ENCODE results near the gene RBM8A.

DNA sequence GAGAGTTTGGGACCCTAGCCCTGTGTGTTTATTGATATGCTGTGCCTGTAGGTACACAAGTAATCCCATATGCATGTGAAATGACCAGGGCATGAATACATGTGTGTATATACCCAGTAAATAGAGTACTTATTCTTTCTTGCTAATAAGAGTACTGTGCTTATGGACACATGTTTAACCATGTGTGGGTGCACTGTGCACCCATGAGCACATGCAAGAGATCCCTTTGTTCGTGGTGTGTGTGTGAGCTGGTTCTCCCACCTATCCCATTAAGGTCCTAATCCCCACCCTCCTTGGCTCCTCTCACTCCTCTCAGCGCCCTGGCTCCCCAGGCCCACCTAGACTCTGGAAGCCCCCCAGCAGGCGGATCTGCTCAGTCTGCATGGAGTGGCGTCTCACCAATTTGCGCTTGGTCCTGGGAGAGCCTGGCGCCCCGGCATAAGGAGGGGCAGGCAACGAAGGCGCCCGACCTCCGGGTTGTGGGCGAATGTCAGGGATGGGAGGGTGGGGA, 32.7 kb upstream of the RBM8A start:
- TF ChIP-seq POLR2AphosphoS5 (IDR thresholded peaks at IDR 0.05) (no peak), POLR2A (IDR thresholded peaks at IDR 0.05) (no peak), EP300 (IDR thresholded peaks at IDR 0.05) (no peak)
- TF ChIP-seq, protein P1, sequence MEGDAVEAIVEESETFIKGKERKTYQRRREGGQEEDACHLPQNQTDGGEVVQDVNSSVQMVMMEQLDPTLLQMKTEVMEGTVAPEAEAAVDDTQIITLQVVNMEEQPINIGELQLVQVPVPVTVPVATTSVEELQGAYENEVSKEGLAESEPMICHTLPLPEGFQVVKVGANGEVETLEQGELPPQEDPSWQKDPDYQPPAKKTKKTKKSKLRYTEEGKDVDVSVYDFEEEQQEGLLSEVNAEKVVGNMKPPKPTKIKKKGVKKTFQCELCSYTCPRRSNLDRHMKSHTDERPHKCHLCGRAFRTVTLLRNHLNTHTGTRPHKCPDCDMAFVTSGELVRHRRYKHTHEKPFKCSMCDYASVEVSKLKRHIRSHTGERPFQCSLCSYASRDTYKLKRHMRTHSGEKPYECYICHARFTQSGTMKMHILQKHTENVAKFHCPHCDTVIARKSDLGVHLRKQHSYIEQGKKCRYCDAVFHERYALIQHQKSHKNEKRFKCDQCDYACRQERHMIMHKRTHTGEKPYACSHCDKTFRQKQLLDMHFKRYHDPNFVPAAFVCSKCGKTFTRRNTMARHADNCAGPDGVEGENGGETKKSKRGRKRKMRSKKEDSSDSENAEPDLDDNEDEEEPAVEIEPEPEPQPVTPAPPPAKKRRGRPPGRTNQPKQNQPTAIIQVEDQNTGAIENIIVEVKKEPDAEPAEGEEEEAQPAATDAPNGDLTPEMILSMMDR (IDR thresholded peaks at IDR 0.05), result no peak
